ENCODE measurements around the gene OR2M2. TPM values are rescaled to one million over a fixed set of nuclear protein-coding genes. Genes with fewer than 3 reads are reported as not detected.

The OR2M2 gene
- total RNA-seq, 1 experiment from 2014 or later: not detected

- intact Hi-C loops (cut with micrococcal nuclease; ENCODE audit: unreplicated experiment): no loop called here
- Histone ChIP-seq H3K4me1 (ENCODE audit: insufficient read depth, low read length, poor library complexity, severe bottlenecking) (no peaks in the 10 kb centered on the region), H3K27ac (ENCODE audit: low read depth, low read length, poor library complexity, severe bottlenecking) (no peak within 1 kb of the TSS), H3K36me3 (ENCODE audit: insufficient read depth, low read length, poor library complexity, severe bottlenecking) (no peaks in the 10 kb centered on the region), H3K4me3 (ENCODE audit: low read depth, low read length, poor library complexity, severe bottlenecking) (no peak within 1 kb of the TSS), H3K9me3 (ENCODE audit: low read depth, low read length, poor library complexity, severe bottlenecking) (peaks cover 3% of the 10 kb centered on the region), H3K27me3 (replicated peaks; ENCODE audit: insufficient read depth, low read depth, low read length, poor library complexity) (no peaks in the 10 kb centered on the region)
- TF ChIP-seq EZH2 (IDR thresholded peaks at IDR 0.05; ENCODE audit: borderline replicate concordance, low read depth, low read length, poor library complexity, severe bottlenecking) (no peak), CTCF (conservative IDR thresholded peaks at IDR 0.05; ENCODE audit: low read depth, low read length) (no peak)
- ChIA-PET CTCF (no interaction called here), POLR2A (ENCODE audit: low non-redundant PET) (no interaction called here)
- BruUV-seq (replicated peaks): no TSS peak
- no peak for DNase-seq (ENCODE audit: low spot score)
Measured at GRCh38 chr1:248196965-248197364, 22.3 kb downstream of the OR2M2 start, which contains the start of gene OR2M3. Gene OR2M3 (plus strand): TSS chr1:248197265. CDS start chr1:248203068, 5,803 bp downstream.

- no peak for DNase-seq (ENCODE audit: low spot score)
- TF ChIP-seq CTCF (conservative IDR thresholded peaks at IDR 0.05; ENCODE audit: low read depth, low read length) (no peak), EZH2 (IDR thresholded peaks at IDR 0.05; ENCODE audit: borderline replicate concordance, low read depth, low read length, poor library complexity, severe bottlenecking) (no peak)
- BruUV-seq (replicated peaks): no TSS peak
- H3K4me1 ChIP-seq (ENCODE audit: insufficient read depth, low read length, poor library complexity, severe bottlenecking): no peaks in the 10 kb centered on the region
- POLR2A ChIA-PET (ENCODE audit: low non-redundant PET): no interaction called here
- intact Hi-C loops (cut with micrococcal nuclease; ENCODE audit: unreplicated experiment): no loop called here
- H3K4me3 ChIP-seq (ENCODE audit: low read depth, low read length, poor library complexity, severe bottlenecking): no peak overlapping the region
- CTCF ChIA-PET: no interaction called here
- no peaks in the 10 kb centered on the region for H3K36me3 ChIP-seq (ENCODE audit: insufficient read depth, low read length, poor library complexity, severe bottlenecking)
- no peaks in the 10 kb centered on the region for H3K27me3 ChIP-seq (replicated peaks; ENCODE audit: insufficient read depth, low read depth, low read length, poor library complexity)
- H3K9me3 ChIP-seq (ENCODE audit: low read depth, low read length, poor library complexity, severe bottlenecking): peaks cover 9% of the 10 kb centered on the region
- no peak overlapping the region for H3K27ac ChIP-seq (ENCODE audit: low read depth, low read length, poor library complexity, severe bottlenecking)
Measured at GRCh38 chr1:248215880-248216279, 41.3 kb downstream of the OR2M2 start.

- Histone ChIP-seq H3K4me3 (ENCODE audit: low read depth, low read length, poor library complexity, severe bottlenecking) (no peak overlapping the region), H3K36me3 (ENCODE audit: insufficient read depth, low read length, poor library complexity, severe bottlenecking) (no peaks in the 10 kb centered on the region), H3K27me3 (replicated peaks; ENCODE audit: insufficient read depth, low read depth, low read length, poor library complexity) (no peaks in the 10 kb centered on the region), H3K27ac (ENCODE audit: low read depth, low read length, poor library complexity, severe bottlenecking) (no peak overlapping the region), H3K9me3 (ENCODE audit: low read depth, low read length, poor library complexity, severe bottlenecking) (peaks cover 28% of the 10 kb centered on the region), H3K4me1 (ENCODE audit: insufficient read depth, low read length, poor library complexity, severe bottlenecking) (no peaks in the 10 kb centered on the region)
- TF ChIP-seq CTCF (conservative IDR thresholded peaks at IDR 0.05; ENCODE audit: low read depth, low read length) (no peak), EZH2 (IDR thresholded peaks at IDR 0.05; ENCODE audit: borderline replicate concordance, low read depth, low read length, poor library complexity, severe bottlenecking) (no peak)
- intact Hi-C loops (cut with micrococcal nuclease; ENCODE audit: unreplicated experiment): no loop called here
- ChIA-PET POLR2A (ENCODE audit: low non-redundant PET) (no interaction called here), CTCF (no interaction called here)
- no peak for DNase-seq (ENCODE audit: low spot score)
- no TSS peak for BruUV-seq (replicated peaks)
Measured at GRCh38 chr1:248225537-248225936, 50.9 kb downstream of the OR2M2 start.
